ENCODE data around the gene RGS13. TPM values are rescaled to one million over a fixed set of nuclear protein-coding genes. Genes with fewer than 3 reads are reported as not detected.
"Not testable (repeated sequence)": the region's sequence is repeated elsewhere in the genome, so short reads cannot be mapped to it uniquely, and the experiment has no call there.

The RGS13 gene
- total RNA-seq, 1 donor from 2014 or later, result not detected

DNA sequence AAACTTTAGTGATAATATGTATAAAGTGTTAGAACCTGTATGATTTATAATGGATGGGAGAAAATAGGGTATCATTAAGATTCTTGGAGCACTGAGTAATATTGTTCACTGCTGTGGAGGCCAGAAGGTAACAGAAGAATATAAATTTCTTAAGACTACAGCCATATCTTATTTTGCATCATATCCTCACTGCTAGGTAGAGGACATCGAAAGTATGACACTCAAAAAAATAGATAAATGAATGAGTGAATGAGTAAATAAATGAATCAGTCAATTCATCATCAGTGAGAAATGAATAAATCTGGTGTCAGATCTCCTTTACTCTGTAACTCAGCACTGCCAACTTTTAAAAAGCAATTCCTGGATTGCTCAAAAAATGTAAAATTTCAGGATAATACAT lies 33.2 kb downstream of the RGS13 start:
- DNase-seq (ENCODE audit: low spot score) (no peak), ATAC-seq (no peak)

- no peak for ATAC-seq
- no peak for DNase-seq (ENCODE audit: low spot score)
Measured at GRCh38 chr1:192675716-192676115, 39.8 kb downstream of the RGS13 start.

DNA sequence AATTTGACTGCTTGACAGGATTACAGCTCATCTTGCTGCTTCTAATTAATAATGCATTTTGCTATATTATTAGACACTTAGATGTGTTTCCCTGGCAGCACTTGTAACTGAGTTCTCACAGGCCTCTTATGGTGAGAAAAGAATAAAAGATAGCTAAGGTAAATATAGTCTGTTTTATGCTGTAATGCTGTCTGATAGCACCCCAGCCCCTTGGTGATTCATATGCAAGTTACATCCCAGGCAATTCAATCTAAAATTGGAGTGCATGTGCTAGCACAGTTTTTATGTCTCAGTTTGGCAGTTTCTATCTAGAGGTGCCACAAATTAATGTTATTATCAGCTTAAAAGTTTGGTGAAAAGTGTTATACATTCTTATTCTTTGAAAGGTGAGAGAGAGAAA lies 42.2 kb downstream of the RGS13 start:
- ATAC-seq (no peak), DNase-seq (ENCODE audit: low spot score) (no peak)

- DNase-seq (ENCODE audit: low spot score), result no peak
Measured at GRCh38 chr1:192682335-192682734, 46.4 kb downstream of the RGS13 start.

DNA sequence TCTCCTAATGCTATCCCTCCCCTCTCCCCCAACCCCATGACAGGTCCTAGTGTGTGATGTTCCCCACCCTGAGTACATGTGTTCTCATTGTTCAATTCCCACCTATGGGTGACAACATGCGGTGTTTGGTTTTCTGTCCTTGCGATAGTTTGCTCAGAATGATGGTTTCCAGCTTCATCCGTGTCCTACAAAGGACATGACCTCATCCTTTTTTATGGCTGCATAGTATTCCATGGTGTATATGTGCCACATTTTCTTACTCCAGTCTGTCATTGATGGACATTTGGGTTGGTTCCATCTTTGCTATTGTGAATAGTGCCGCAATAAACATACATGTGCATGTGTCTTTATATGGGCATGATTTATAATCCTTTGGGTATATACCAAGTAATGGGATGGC lies 47.1 kb downstream of the RGS13 start:
- not testable (repeated sequence) for DNase-seq (ENCODE audit: low spot score); ATAC-seq

More at GRCh38 chr1:192682335-192682734, 46.4 kb downstream of the RGS13 start:
- ATAC-seq, result no peak

GRCh38 chr1:192689459-192689858 lies 53.5 kb downstream of the RGS13 start:
- no peak for DNase-seq (ENCODE audit: low spot score)
- ATAC-seq, result no peak

DNA sequence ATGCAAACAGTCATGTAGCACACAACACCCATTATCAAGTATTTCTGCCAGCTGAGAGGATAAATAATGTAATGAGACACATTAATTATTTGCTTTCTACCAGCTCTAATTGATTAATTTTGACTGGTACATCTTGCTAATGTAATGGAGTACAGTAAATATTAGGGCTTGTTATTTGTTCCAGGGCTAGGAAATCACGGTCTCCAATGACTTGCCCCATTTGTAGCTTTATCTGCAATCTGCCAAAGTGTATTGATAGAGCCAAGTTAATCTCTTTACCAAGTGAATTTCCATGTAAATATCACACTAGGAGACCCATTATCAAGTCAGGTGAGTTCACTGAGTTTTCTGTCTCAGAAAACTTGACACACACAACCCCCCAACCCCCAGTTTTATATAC lies 55.1 kb downstream of the RGS13 start:
- DNase-seq (ENCODE audit: low spot score) (no peak), ATAC-seq (no peak)

- no peak for DNase-seq (ENCODE audit: low spot score)
- no peak for ATAC-seq
Measured at GRCh38 chr1:192696082-192696481, 60.1 kb downstream of the RGS13 start.

GRCh38 chr1:192697771-192698170 lies 61.8 kb downstream of the RGS13 start:
- DNase-seq (ENCODE audit: low spot score), result no peak
- ATAC-seq, result peak; percentile 52

GRCh38 chr1:192698731-192699130 lies 62.8 kb downstream of the RGS13 start:
- ATAC-seq (no peak), DNase-seq (ENCODE audit: low spot score) (no peak)

GRCh38 chr1:192700834-192701271 lies 64.9 kb downstream of the RGS13 start:
- no peak for ATAC-seq
- no peak for DNase-seq (ENCODE audit: low spot score)

DNA sequence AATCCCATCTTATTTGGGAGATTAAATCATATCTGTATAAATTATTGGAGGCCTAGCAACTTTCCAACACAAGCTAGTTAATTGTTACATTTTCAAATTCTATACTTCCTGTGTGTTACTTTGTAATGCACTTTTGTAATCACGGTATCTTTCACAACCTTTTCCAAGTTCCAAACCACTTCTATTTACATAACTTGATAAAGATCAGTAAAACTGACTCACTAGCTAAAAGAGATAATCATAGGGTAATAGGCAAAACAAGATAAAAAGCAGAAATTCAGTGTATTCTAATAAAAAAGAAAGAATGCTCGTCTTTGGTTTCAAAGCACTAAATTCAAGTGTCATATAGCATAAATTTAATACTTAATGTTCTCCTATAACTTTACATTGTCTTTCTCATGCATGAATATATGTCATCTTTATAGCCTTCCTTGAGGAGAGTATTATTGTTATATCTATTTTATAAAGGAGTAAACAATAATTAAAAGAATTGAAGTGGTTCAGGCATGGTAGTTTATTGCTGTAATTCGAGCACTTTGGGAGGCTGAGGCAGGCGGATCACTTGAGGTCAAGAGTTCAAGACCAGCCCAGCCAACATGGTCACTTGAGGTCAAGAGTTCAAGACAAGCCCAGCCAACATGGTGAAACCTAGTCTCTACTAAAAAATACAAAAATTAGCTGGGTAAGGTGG lies 66.4 kb downstream of the RGS13 start:
- ATAC-seq (peak; percentile 80), DNase-seq (ENCODE audit: low spot score) (no peak)

DNA sequence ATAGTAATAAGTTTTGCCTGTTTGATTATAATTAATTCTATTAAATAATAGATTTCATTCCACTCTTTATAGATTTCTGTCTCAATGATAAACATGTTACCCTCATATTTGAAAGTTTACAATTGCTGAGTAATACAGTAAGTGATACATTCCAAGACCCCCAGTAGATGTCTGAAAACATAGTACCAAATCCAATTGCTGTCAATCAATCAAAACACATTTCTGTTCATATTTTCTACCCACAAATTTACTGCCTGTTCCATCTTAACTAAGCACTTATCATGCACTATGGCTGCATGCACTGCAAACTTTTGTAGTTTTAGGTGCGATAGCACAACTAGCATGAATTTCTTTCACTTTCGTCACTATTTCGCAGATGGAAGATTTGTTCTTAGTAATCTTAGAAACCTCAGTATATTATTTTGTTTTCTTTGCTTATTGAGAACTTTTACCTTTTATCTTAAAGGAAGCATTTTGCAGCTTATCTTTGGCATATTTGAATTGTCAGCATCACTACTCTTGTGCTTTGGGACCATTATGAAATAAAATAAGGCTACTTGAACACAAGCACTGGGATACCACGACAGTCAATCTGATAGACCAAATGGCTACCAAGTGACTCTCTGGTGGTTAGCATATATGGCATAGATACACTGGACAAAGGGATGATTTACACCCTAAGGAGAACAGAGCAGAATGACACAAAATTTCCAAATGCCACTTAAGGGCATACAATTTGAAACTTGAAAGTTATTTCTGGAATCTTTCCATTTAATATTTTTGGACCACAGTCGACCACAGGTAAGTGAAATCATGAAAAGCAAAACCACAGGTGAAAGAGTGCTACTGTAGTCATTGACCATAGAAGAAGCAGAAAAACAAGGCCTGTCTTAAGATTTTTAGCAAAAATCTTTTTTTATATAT lies 67.6 kb downstream of the RGS13 start:
- no peak for DNase-seq (ENCODE audit: low spot score)
- no peak for ATAC-seq

DNA sequence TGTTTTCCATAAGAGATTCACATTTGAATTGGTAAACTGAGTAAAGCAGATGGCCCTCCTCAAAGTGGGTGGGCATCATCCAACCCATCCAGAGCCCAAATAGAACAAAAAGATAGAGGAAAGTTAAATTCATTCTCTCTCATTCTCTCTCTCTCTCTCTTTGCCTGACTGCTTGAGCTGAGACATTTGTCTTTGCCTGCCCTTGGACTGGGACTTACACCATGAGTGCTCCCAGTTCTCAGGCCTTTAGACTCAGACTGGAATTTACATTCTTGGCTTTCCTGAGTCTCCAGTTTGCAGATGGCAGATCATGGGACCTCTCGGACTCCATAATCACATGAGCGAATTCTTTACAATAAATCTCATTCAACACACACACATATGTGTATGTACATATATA lies 69.6 kb downstream of the RGS13 start:
- ATAC-seq (no peak), DNase-seq (ENCODE audit: low spot score) (no peak)

DNA sequence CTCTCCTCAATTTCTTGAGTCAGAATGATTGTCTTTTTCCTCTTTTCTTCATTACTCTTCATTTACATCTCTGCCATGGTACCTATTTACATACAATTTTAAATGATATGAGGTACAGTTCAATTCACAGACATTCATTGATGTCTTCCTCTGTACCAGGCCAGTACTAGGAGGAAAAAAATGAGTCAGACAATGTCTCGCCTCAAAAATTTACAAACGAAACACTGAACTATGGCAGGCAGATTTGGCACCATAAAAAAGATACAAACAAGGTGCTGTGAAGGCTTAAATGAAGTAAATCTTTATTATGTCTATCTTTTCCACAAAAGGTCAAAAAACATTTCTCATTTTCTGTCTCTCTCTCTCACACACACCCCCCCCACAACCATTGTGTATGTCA lies 71.0 kb downstream of the RGS13 start:
- no peak for ATAC-seq
- DNase-seq (ENCODE audit: low spot score), result no peak

DNA sequence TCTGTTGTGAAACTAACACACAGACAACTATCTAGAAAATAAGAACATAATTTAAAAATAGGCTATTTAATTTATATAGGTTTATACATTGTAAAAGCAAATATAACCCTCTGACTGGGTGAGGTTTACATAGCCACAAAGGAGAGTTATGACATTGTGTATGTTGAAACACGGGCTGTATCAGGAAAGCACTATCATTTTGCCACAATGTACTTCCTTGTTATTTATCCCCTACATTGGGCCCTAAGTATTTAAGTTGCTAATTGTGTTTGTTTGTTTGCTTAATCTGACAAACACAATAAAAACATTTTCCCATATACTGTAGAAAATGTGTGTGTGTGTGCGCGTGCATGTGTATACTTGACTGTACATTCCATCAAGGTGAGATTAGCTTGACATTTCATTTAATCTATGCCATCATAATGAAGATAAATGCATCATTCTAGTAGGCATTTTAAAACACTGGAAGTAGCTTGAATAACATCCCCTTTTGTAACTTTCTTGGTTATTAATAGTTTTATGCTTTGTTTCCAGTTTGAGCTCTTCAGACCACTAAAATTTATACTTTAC lies 72.1 kb downstream of the RGS13 start:
- DNase-seq (ENCODE audit: low spot score) (no peak), ATAC-seq (no peak)

- no peak for ATAC-seq
- no peak for DNase-seq (ENCODE audit: low spot score)
Measured at GRCh38 chr1:192709544-192709943, 73.6 kb downstream of the RGS13 start.

Other genes with a start within 250 kb of the RGS13 start
- gene RGS1, start 60.4 kb upstream of the RGS13 start, total RNA-seq, result 3.1 TPM
- 3.0 TPM for gene RGS2, start 172.9 kb downstream of the RGS13 start, total RNA-seq

Data from left lobe of liver (tissue), 2 donors.